Skin of body (tissue), 3 donors: ENCODE measurements around the gene RNF169. TPM values are rescaled to one million over a fixed set of nuclear protein-coding genes. Genes with fewer than 3 reads are reported as not detected.

Experiments
- DNase-seq: peaks from one replicate; lab custom pipeline; 2025; lab: John Stamatoyannopoulos, UW
- small RNA-seq: library from RNA; depleted of rRNA; stranded (forward); fragments of <200 nt; gene quantifications from one replicate; pipeline ENCODE3, GENCODE V24; 2014; ENCODE audit warnings: low replicate concordance
- total RNA-seq: library from RNA; depleted of rRNA; stranded (reverse); fragments of >200 nt; gene quantifications from one replicate; pipeline ENCODE4 v1.2.3, GENCODE V29; 2014

Gene RNF169
- total RNA-seq, 1 donor from 2014 or later = 21.8 TPM

GRCh38 chr11:74870485-74870884, 121.8 kb downstream of the RNF169 start:
- DNase-seq = no peak

- DNase-seq = no peak
Measured at GRCh38 chr11:74871037-74871436, 122.4 kb downstream of the RNF169 start.

- DNase-seq = no peak
Measured at GRCh38 chr11:74877132-74877531, 128.5 kb downstream of the RNF169 start.

Small RNA genes within 50 kb of the gene (small RNA-seq; reads per million reads assigned to genes)
- gene MIR4696 = not detected
- not detected for gene RN7SL239P

Other genes with a start within 250 kb of the RNF169 start
- 16.4 TPM for gene POLD3, start 156.3 kb upstream of the RNF169 start, total RNA-seq
- 0.30 TPM for gene CHRDL2, start 17.4 kb upstream of the RNF169 start, total RNA-seq
- gene XRRA1, start 200.2 kb downstream of the RNF169 start, total RNA-seq = 8.0 TPM
- gene SPCS2, start 200.4 kb downstream of the RNF169 start, total RNA-seq = 20.6 TPM
- gene NEU3, start 240.1 kb downstream of the RNF169 start, total RNA-seq = 10.5 TPM